GM23248 (cell line): ENCODE results near the gene DET1. TPM values are rescaled to one million over a fixed set of nuclear protein-coding genes. Genes with fewer than 3 reads are reported as not detected.

Source experiments
- DNase-seq: peaks from one replicate; pipeline ENCODE4 v3.0.0-alpha.2; 2015
- H2AFZ ChIP-seq: fragments of 200-600 bp; sonication (generic); 2 replicates; pipeline ENCODE4 v1.6.1; 2016; ENCODE audit warnings: antibody characterized with exemption
- H3F3A ChIP-seq: fragments of 200-600 bp; sonication (generic); 2 replicates; pipeline ENCODE4 v1.6.1; 2016; ENCODE audit warnings: mild to moderate bottlenecking, antibody characterized with exemption, mixed run types; ENCODE audit not compliant: insufficient read depth
- H3K27ac ChIP-seq: fragments of 200-600 bp; sonication (generic); 2 replicates; pipeline ENCODE4 v1.5.1; 2016; ENCODE audit warnings: mild to moderate bottlenecking
- H3K27me3 ChIP-seq: fragments of 200-600 bp; sonication (generic); replicated peaks from 2 replicates; pipeline ENCODE4 v1.6.1; 2016; ENCODE audit warnings: mild to moderate bottlenecking; ENCODE audit not compliant: insufficient read depth
- H3K36me3 ChIP-seq: fragments of 200-600 bp; sonication (generic); 2 replicates; pipeline ENCODE4 v1.6.1; 2016; ENCODE audit warnings: low read depth, mild to moderate bottlenecking
- H3K4me1 ChIP-seq: fragments of 200-600 bp; sonication (generic); 2 replicates; pipeline ENCODE4 v1.6.1; 2016; ENCODE audit warnings: mild to moderate bottlenecking; ENCODE audit not compliant: insufficient read depth
- H3K4me2 ChIP-seq: fragments of 200-600 bp; sonication (generic); one replicate; pipeline ENCODE4 v1.6.1; 2016; ENCODE audit warnings: mild to moderate bottlenecking; ENCODE audit not compliant: unreplicated experiment
- H3K4me3 ChIP-seq: fragments of 200-600 bp; sonication (generic); 2 replicates; pipeline ENCODE4 v1.5.1; 2016; ENCODE audit warnings: mild to moderate bottlenecking
- H3K79me2 ChIP-seq: fragments of 200-600 bp; sonication (generic); 2 replicates; pipeline ENCODE4 v1.6.1; 2016; ENCODE audit warnings: mild to moderate bottlenecking; ENCODE audit not compliant: insufficient read depth
- H3K9ac ChIP-seq: fragments of 200-600 bp; sonication (generic); 2 replicates; pipeline ENCODE4 v1.6.1; 2016; ENCODE audit warnings: mild to moderate bottlenecking
- H3K9me2 ChIP-seq: fragments of 200-600 bp; sonication (generic); 2 replicates; pipeline ENCODE4 v1.6.1; 2016; ENCODE audit warnings: mixed run types, mild to moderate bottlenecking, moderate library complexity; ENCODE audit not compliant: insufficient read depth
- H3K9me3 ChIP-seq: fragments of 200-600 bp; sonication (generic); one replicate; pipeline ENCODE4 v1.6.1; 2017; ENCODE audit warnings: low read depth
- H4K20me1 ChIP-seq: fragments of 200-600 bp; sonication (generic); 2 replicates; pipeline ENCODE4 v1.6.0; 2016; ENCODE audit not compliant: insufficient read depth
- EZH2 ChIP-seq: fragments of 200-600 bp; sonication (generic); IDR thresholded peaks from 2 replicates; pipeline ENCODE4 v1.6.1; 2018; ENCODE audit warnings: antibody characterized with exemption, mild to moderate bottlenecking; ENCODE audit not compliant: insufficient read depth, poor library complexity, severe bottlenecking
- EZH2phosphoT487 ChIP-seq: fragments of 200-600 bp; sonication (generic); IDR thresholded peaks from 2 replicates; pipeline ENCODE4 v1.6.1; 2018; ENCODE audit warnings: antibody characterized with exemption, moderate library complexity, mild to moderate bottlenecking, low read depth; ENCODE audit not compliant: insufficient read depth
- WGBS, 2 experiments: methylation state at CpG; one replicate each; pipeline ENCODE4 v1.1.6; 2015 to 2017; ENCODE audit warnings: low lambda C conversion rate in 2 of 2, low coverage in 1 of 2; ENCODE audit errors: missing lambda C conversion rate in 2 of 2; 5-methylcytosine and 5-hydroxymethylcytosine counted together
- in situ Hi-C: fragments of 300-500 bp; cut with MboI; formaldehyde crosslinking; loops from 2 replicates; pipeline ENCODE4 v1.15.0; 2020
- polyA plus RNA-seq: library from polyadenylated mRNA; unstranded; fragments of >200 nt; fragmentation: Nextera tagmentation; extraction: Ambion mirVana; gene quantifications from 2 replicates; pipeline ENCODE4 v1.2.1, GENCODE V29; 2016
- total RNA-seq: library from RNA; depleted of rRNA; stranded (reverse); fragments of >200 nt; shearing (Covaris generic); gene quantifications from 2 replicates; pipeline ENCODE4 v1.2.3, GENCODE V29; 2014

The DET1 gene
- total and polyA plus RNA-seq, 2 experiments from 2014 or later: 5.5 to 10.2 TPM

DNA sequence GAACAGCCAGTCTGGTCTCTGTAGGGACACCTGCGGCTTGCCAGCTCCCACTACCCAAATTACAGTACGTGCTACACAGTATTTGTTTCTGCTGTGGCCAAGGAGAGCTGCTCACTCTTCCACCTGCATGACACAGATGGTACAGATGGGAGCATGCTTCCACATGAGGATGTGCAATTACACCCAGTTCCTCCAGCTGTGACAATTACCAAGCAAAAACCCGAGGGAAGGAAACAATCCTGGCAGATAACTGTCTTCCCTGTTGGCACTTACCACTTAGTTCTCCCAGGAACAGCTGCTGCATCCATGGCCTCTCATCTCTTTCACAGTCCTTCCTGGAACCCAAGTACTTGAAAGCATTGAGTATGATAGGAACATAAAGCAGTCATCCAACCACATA is 34.4 kb downstream of the DET1 start:
- in situ Hi-C loops: no loop called here
- Histone ChIP-seq H3K9ac (no peak overlapping the region), H3K79me2 (no peaks in the 10 kb centered on the region), H3K4me2 (no peak overlapping the region), H3K4me1 (peaks cover 14% of the 10 kb centered on the region), H3K9me2 (no peaks in the 10 kb centered on the region), H3K27me3 (no peaks in the 10 kb centered on the region), H3K36me3 (no peaks in the 10 kb centered on the region; the same call in 1 of the 2 replicates), H3K4me3 (no peak overlapping the region), H4K20me1 (no peaks in the 10 kb centered on the region), H2AFZ (no peak overlapping the region), H3K9me3 (no peaks in the 10 kb centered on the region), H3K27ac (no peak overlapping the region), H3F3A (peaks cover 3% of the 10 kb centered on the region; the same call in 1 of the 2 replicates)
- WGBS, 2 experiments: 61 to 69% methylated on average over 3 of the region's 3 CpGs
- no peak for DNase-seq
- TF ChIP-seq EZH2phosphoT487: no peak
- no peak for TF ChIP-seq EZH2

DNA sequence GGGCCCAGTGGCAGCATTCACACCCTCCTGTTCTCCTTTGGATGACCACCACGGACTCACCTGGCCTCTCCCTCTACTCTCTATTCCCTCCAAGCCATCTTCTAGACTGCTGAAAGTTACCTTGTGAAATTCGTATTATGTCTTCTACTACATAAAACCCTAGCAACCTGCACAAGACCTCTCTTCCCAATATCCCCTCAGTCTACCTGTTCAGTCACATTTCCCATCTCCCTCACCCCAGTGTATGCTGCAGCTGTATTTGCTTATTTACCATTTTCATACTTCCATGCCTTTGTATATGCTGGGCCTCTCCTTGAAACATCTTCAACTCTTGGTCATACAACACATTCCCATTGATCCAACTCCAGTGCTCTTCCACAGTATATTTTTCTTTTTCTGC is 35.3 kb downstream of the DET1 start:
- Histone ChIP-seq H3F3A (peaks cover 3% of the 10 kb centered on the region; the same call in 1 of the 2 replicates), H3K4me2 (no peak overlapping the region), H3K4me3 (no peak overlapping the region), H3K27me3 (no peaks in the 10 kb centered on the region), H3K9me3 (no peaks in the 10 kb centered on the region), H3K27ac (no peak overlapping the region), H4K20me1 (no peaks in the 10 kb centered on the region), H3K36me3 (no peaks in the 10 kb centered on the region; the same call in 1 of the 2 replicates), H3K4me1 (peaks cover 14% of the 10 kb centered on the region), H3K9ac (no peak overlapping the region), H3K79me2 (no peaks in the 10 kb centered on the region), H3K9me2 (no peaks in the 10 kb centered on the region), H2AFZ (no peak overlapping the region)
- TF ChIP-seq EZH2 (no peak), EZH2phosphoT487 (no peak)
- 68 to 69% methylated on average over 2 of the region's 2 CpGs for WGBS, 2 experiments
- no peak for DNase-seq
- in situ Hi-C loops: no loop called here

DNA sequence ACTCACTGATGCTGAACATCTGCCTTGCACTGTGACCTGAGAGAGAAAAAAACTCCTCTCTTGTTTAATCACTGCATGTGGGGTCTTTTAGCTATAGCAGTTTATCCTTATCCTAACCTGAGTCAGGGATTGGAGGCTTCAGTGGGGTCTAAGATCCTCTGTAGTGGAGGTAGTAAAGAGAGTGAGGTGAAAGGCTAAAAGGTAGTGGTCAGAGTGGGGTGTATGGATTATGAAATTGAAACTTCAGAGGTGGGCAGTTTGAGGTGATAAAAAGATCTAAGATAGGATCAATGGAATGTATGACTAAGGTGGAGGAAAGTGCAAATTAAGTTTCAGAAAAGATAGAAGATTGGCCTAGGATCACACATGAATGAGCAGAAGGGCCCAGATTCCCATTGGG is 36.5 kb downstream of the DET1 start:
- no peaks in the 10 kb centered on the region; the same call in 1 of the 2 replicates for H3K36me3 ChIP-seq
- H3K9ac ChIP-seq: no peak overlapping the region
- DNase-seq: no peak
- H3K27ac ChIP-seq: no peak overlapping the region
- no peaks in the 10 kb centered on the region for H3K27me3 ChIP-seq
- H3K4me3 ChIP-seq: no peak overlapping the region
- no peak overlapping the region for H3K4me2 ChIP-seq
- no peaks in the 10 kb centered on the region for H3K9me2 ChIP-seq
- peaks cover 14% of the 10 kb centered on the region for H3K4me1 ChIP-seq
- H3K79me2 ChIP-seq: no peaks in the 10 kb centered on the region
- peaks cover 3% of the 10 kb centered on the region; the same call in 1 of the 2 replicates for H3F3A ChIP-seq
- no peak for TF ChIP-seq EZH2
- no peak for TF ChIP-seq EZH2phosphoT487
- no peaks in the 10 kb centered on the region for H4K20me1 ChIP-seq
- H2AFZ ChIP-seq: no peak overlapping the region
- H3K9me3 ChIP-seq: no peaks in the 10 kb centered on the region
- in situ Hi-C loops: no loop called here

DNA sequence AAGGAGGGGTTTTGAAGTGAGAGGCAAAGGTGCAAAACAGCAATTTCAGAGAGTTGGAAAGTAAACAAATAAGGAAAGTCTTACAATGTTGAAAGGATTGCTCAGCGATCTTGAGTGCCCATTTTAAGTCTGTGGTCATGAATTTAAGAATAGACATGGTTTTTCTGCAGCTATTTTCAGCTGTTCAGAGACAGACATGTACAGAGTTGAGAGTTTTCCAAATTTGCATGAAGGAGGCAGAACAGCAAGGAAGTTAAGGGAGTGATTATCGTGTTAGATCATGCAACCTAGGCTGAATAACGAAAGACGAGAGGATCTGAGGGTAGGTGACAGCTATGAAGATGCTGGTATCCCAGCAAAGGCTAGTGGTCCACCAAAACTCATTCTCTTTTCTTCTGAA is 37.2 kb downstream of the DET1 start:
- no peaks in the 10 kb centered on the region for H3K79me2 ChIP-seq
- H2AFZ ChIP-seq: no peak overlapping the region
- H4K20me1 ChIP-seq: no peaks in the 10 kb centered on the region
- no peak overlapping the region for H3K9ac ChIP-seq
- no peaks in the 10 kb centered on the region for H3K9me3 ChIP-seq
- no peaks in the 10 kb centered on the region; the same call in 1 of the 2 replicates for H3K36me3 ChIP-seq
- TF ChIP-seq EZH2phosphoT487 (no peak), EZH2 (no peak)
- peaks cover 3% of the 10 kb centered on the region; the same call in 1 of the 2 replicates for H3F3A ChIP-seq
- no peak overlapping the region for H3K4me2 ChIP-seq
- peaks cover 14% of the 10 kb centered on the region for H3K4me1 ChIP-seq
- H3K27ac ChIP-seq: no peak overlapping the region
- no peak overlapping the region for H3K4me3 ChIP-seq
- in situ Hi-C loops: no loop called here
- 97 to 98% methylated on average over 4 of the region's 4 CpGs for WGBS, 2 experiments
- H3K27me3 ChIP-seq: no peaks in the 10 kb centered on the region
- DNase-seq: no peak
- H3K9me2 ChIP-seq: no peaks in the 10 kb centered on the region

DNA sequence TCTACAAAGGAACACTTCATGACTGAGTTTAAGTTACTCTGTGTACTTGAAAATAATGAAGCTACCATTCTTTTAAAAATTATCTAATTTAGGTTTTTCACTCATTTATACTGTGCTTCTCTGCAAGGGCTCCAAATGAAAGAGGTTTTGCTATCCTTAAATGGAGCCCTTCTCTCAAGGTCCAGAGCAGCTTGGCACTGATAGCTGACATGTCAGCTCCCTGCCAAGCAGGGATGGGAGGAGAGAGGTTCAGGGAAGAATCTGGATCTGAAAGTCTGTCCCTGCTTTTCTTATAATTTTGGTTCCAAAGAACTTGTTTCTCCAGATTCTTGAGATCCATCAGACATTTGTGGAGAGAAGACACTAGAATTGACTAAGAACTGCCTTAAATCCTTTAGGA is 39.9 kb downstream of the DET1 start:
- H3K4me3 ChIP-seq: no peak overlapping the region
- H3K27ac ChIP-seq: no peak overlapping the region
- H3K9me2 ChIP-seq: no peaks in the 10 kb centered on the region
- no peaks in the 10 kb centered on the region for H3F3A ChIP-seq
- no peaks in the 10 kb centered on the region for H3K79me2 ChIP-seq
- H3K9me3 ChIP-seq: no peaks in the 10 kb centered on the region
- H2AFZ ChIP-seq: no peak overlapping the region
- TF ChIP-seq EZH2phosphoT487: no peak
- TF ChIP-seq EZH2: no peak
- no peaks in the 10 kb centered on the region for H3K4me1 ChIP-seq
- in situ Hi-C loops: no loop called here
- H3K4me2 ChIP-seq: no peak overlapping the region
- no peaks in the 10 kb centered on the region for H4K20me1 ChIP-seq
- H3K36me3 ChIP-seq: no peaks in the 10 kb centered on the region; the same call in 1 of the 2 replicates
- no peaks in the 10 kb centered on the region for H3K27me3 ChIP-seq
- no peak overlapping the region for H3K9ac ChIP-seq
- no peak for DNase-seq
